ENCODE results near the gene SMIM12. TPM values are rescaled to one million over a fixed set of nuclear protein-coding genes. Genes with fewer than 3 reads are reported as not detected.

Gene SMIM12
- total RNA-seq, 1 experiment from 2014 or later, result 35.8 TPM

GRCh38 chr1:34900775-34901502 is 41.4 kb upstream of the SMIM12 start:
- DNase-seq, result no peak
- Mint-ChIP-seq H3K27me3 (ENCODE audit: unreplicated experiment) (peaks cover 61% of the 10 kb centered on the region), H3K4me3 (ENCODE audit: low read depth, unreplicated experiment) (no peak overlapping the region), H3K36me3 (ENCODE audit: insufficient read depth, unreplicated experiment) (no peaks in the 10 kb centered on the region), H3K9me3 (ENCODE audit: low read depth, unreplicated experiment) (no peaks in the 10 kb centered on the region), H3K4me1 (ENCODE audit: low read depth, unreplicated experiment) (no peaks in the 10 kb centered on the region), H3K27ac (ENCODE audit: unreplicated experiment) (no peak overlapping the region)
- BruUV-seq (replicated peaks), result no TSS peak
- CTCF ChIA-PET, result no interaction called here
- no peak for TF ChIP-seq CTCF (IDR thresholded peaks at IDR 0.05; ENCODE audit: unreplicated experiment)
- intact Hi-C loops (cut with micrococcal nuclease; ENCODE audit: unreplicated experiment), result no loop called here

GRCh38 chr1:34899906-34900305 is 40.4 kb upstream of the SMIM12 start:
- no TSS peak for BruUV-seq (replicated peaks)
- H3K9me3 Mint-ChIP-seq (ENCODE audit: low read depth, unreplicated experiment), result no peaks in the 10 kb centered on the region
- H3K36me3 Mint-ChIP-seq (ENCODE audit: insufficient read depth, unreplicated experiment), result no peaks in the 10 kb centered on the region
- no peak overlapping the region for H3K27ac Mint-ChIP-seq (ENCODE audit: unreplicated experiment)
- CTCF ChIA-PET, result no interaction called here
- H3K4me3 Mint-ChIP-seq (ENCODE audit: low read depth, unreplicated experiment), result no peak overlapping the region
- H3K4me1 Mint-ChIP-seq (ENCODE audit: low read depth, unreplicated experiment), result no peaks in the 10 kb centered on the region
- no peak for TF ChIP-seq CTCF (IDR thresholded peaks at IDR 0.05; ENCODE audit: unreplicated experiment)
- intact Hi-C loops (cut with micrococcal nuclease; ENCODE audit: unreplicated experiment), result no loop called here
- peaks cover 60% of the 10 kb centered on the region for H3K27me3 Mint-ChIP-seq (ENCODE audit: unreplicated experiment)
- DNase-seq, result no peak

DNA sequence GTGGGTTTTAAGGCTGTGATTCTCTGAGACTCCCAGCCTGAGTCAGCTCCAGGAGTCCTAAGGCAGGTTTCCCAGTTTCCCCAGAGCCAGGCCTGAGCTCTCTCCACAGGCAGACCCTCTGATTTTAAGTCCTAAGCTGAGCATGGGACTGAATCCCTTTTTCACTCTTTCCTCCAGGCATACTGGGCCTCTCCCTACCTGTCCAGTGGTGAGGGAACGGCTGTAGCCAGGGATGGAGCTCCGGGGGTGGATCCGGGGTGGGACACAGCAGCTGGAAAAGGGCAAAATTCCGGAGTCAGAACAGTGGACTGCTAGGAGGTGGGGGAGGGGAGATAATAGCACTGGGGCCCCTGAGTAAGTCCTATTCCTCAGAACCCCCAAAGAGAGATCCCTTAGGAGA is 39.9 kb upstream of the SMIM12 start:
- H3K4me3 Mint-ChIP-seq (ENCODE audit: low read depth, unreplicated experiment), result no peak overlapping the region
- CTCF ChIA-PET, result no interaction called here
- no peaks in the 10 kb centered on the region for H3K4me1 Mint-ChIP-seq (ENCODE audit: low read depth, unreplicated experiment)
- no peak for DNase-seq
- no peaks in the 10 kb centered on the region for H3K36me3 Mint-ChIP-seq (ENCODE audit: insufficient read depth, unreplicated experiment)
- intact Hi-C loops (cut with micrococcal nuclease; ENCODE audit: unreplicated experiment), result no loop called here
- no peak for TF ChIP-seq CTCF (IDR thresholded peaks at IDR 0.05; ENCODE audit: unreplicated experiment)
- BruUV-seq (replicated peaks), result no TSS peak
- no peak overlapping the region for H3K27ac Mint-ChIP-seq (ENCODE audit: unreplicated experiment)
- H3K27me3 Mint-ChIP-seq (ENCODE audit: unreplicated experiment), result peaks cover 60% of the 10 kb centered on the region
- no peaks in the 10 kb centered on the region for H3K9me3 Mint-ChIP-seq (ENCODE audit: low read depth, unreplicated experiment)

GRCh38 chr1:34898330-34898761 is 38.8 kb upstream of the SMIM12 start:
- peaks cover 49% of the 10 kb centered on the region for H3K27me3 Mint-ChIP-seq (ENCODE audit: unreplicated experiment)
- no peak for TF ChIP-seq CTCF (IDR thresholded peaks at IDR 0.05; ENCODE audit: unreplicated experiment)
- no peaks in the 10 kb centered on the region for H3K9me3 Mint-ChIP-seq (ENCODE audit: low read depth, unreplicated experiment)
- no peak overlapping the region for H3K27ac Mint-ChIP-seq (ENCODE audit: unreplicated experiment)
- peak; percentile 6 for DNase-seq
- intact Hi-C loops (cut with micrococcal nuclease; ENCODE audit: unreplicated experiment), result no loop called here
- no peaks in the 10 kb centered on the region for H3K4me1 Mint-ChIP-seq (ENCODE audit: low read depth, unreplicated experiment)
- CTCF ChIA-PET, result no interaction called here
- BruUV-seq (replicated peaks), result no TSS peak
- H3K4me3 Mint-ChIP-seq (ENCODE audit: low read depth, unreplicated experiment), result no peak overlapping the region
- no peaks in the 10 kb centered on the region for H3K36me3 Mint-ChIP-seq (ENCODE audit: insufficient read depth, unreplicated experiment)

Measured in Calu3 (cell line).